Measurements from ENCODE around the gene MTMR3.
A peak's percentile ranks its signal among the peaks of the same experiment; 100 is the strongest.

Gene MTMR3

GRCh38 chr22:29871684-29872083 is 11.3 kb upstream of the MTMR3 start:
- no peak for DNase-seq

- DNase-seq, result no peak
Measured at GRCh38 chr22:29872144-29872893, 10.7 kb upstream of the MTMR3 start.

GRCh38 chr22:29872989-29873388 is 10.0 kb upstream of the MTMR3 start:
- DNase-seq, result no peak

- DNase-seq, result no peak
Measured at GRCh38 chr22:29873943-29874342, 9.0 kb upstream of the MTMR3 start.

GRCh38 chr22:29877620-29878019 is 5.4 kb upstream of the MTMR3 start:
- DNase-seq, result no peak

GRCh38 chr22:29879753-29880152 is 3.2 kb upstream of the MTMR3 start:
- no peak for DNase-seq

GRCh38 chr22:29882716-29883044 is 294 bp upstream of the MTMR3 start:
- no peak for DNase-seq

- DNase-seq, result no peak
Measured at GRCh38 chr22:29883775-29884097, 762 bp downstream of the MTMR3 start.

GRCh38 chr22:29885610-29886009 is 2.6 kb downstream of the MTMR3 start:
- no peak for DNase-seq

GRCh38 chr22:29886596-29886995 is 3.6 kb downstream of the MTMR3 start:
- DNase-seq, result no peak

- no peak for DNase-seq
Measured at GRCh38 chr22:29887358-29887757, 4.4 kb downstream of the MTMR3 start.

GRCh38 chr22:29890760-29891159 is 7.8 kb downstream of the MTMR3 start:
- no peak for DNase-seq

GRCh38 chr22:29892315-29893156 is 9.6 kb downstream of the MTMR3 start:
- no peak for DNase-seq

GRCh38 chr22:29901354-29901753 is 18.4 kb downstream of the MTMR3 start:
- no peak for DNase-seq

- no peak for DNase-seq
Measured at GRCh38 chr22:29903371-29903770, 20.4 kb downstream of the MTMR3 start.

- DNase-seq, result no peak
Measured at GRCh38 chr22:29904020-29904419, 21.0 kb downstream of the MTMR3 start.

GRCh38 chr22:29907753-29908515 is 25.0 kb downstream of the MTMR3 start:
- peak; percentile 31 for DNase-seq

GRCh38 chr22:29912141-29912540 is 29.2 kb downstream of the MTMR3 start:
- no peak for DNase-seq

- DNase-seq, result no peak
Measured at GRCh38 chr22:29912605-29913398, 29.8 kb downstream of the MTMR3 start.

- no peak for DNase-seq
Measured at GRCh38 chr22:29914165-29914564, 31.2 kb downstream of the MTMR3 start.

GRCh38 chr22:29914991-29915533 is 32.1 kb downstream of the MTMR3 start:
- DNase-seq, result no peak

- DNase-seq, result no peak
Measured at GRCh38 chr22:29916007-29916544, 33.1 kb downstream of the MTMR3 start.

All from 8988T (cell line).